PC-9 (cell line): ENCODE measurements around the gene FEZ2. TPM values are rescaled to one million over a fixed set of nuclear protein-coding genes. Genes with fewer than 3 reads are reported as not detected.

Experiments used
- BruUV-seq: library from RNA; stranded (reverse); fragments of 400-500 nt; replicated peaks from 2 replicates; lab custom pipeline; 2021; lab: Mats Ljungman, UMichigan
- CTCF ChIA-PET: fragments of 300-600 bp; sonication (Branson Sonifier 250); formaldehyde crosslinking; loops from one replicate; lab custom pipeline; 2022; ENCODE audit warnings: antibody characterized with exemption; lab: Charles Lee
- POLR2A ChIA-PET: fragments of 300-600 bp; sonication (Branson Sonifier 250); formaldehyde crosslinking; loops from one replicate; lab custom pipeline; 2022; ENCODE audit warnings: antibody characterized with exemption; ENCODE audit not compliant: unreplicated experiment; lab: Charles Lee
- DNase-seq, 2 experiments: peaks; one replicate each; pipeline versions ENCODE4 v3.0.0 to v3.0.0-alpha.2; 2015 to 2022; ENCODE audit warnings: mixed read lengths in 1 of 2
- H2AFZ ChIP-seq: fragments of 200-600 bp; sonication (generic); 2 replicates; pipeline ENCODE4 v1.8.1; 2017; ENCODE audit warnings: antibody characterized with exemption
- H3F3A ChIP-seq: fragments of 200-600 bp; sonication (generic); 2 replicates; pipeline ENCODE4 v1.8.1; 2017; ENCODE audit warnings: antibody characterized with exemption, mild to moderate bottlenecking, low read depth; ENCODE audit not compliant: insufficient read depth
- H3K27ac ChIP-seq: fragments of 200-600 bp; sonication (generic); 2 replicates; pipeline ENCODE4 v1.6.1; 2016; ENCODE audit warnings: mixed run types
- H3K27me3 ChIP-seq: fragments of 200-600 bp; sonication (generic); 2 replicates; pipeline ENCODE4 v1.6.1; 2016; ENCODE audit warnings: low read depth, mixed run types; ENCODE audit not compliant: insufficient read depth
- H3K36me3 ChIP-seq: fragments of 200-600 bp; sonication (generic); 2 replicates; pipeline ENCODE4 v1.6.1; 2016; ENCODE audit warnings: low read depth, mixed run types
- H3K4me1 ChIP-seq: fragments of 200-600 bp; sonication (generic); replicated peaks from 2 replicates; pipeline ENCODE4 v1.6.1; 2016; ENCODE audit warnings: mixed run types; ENCODE audit not compliant: insufficient read depth
- H3K4me2 ChIP-seq: fragments of 200-600 bp; sonication (generic); 2 replicates; pipeline ENCODE4 v1.6.1; 2017; ENCODE audit warnings: mixed run types
- H3K4me3 ChIP-seq: fragments of 200-600 bp; sonication (generic); 2 replicates; pipeline ENCODE4 v1.6.1; 2016; ENCODE audit warnings: mixed run types
- H3K79me2 ChIP-seq: fragments of 200-600 bp; sonication (generic); 2 replicates; pipeline ENCODE4 v1.6.1; 2017; ENCODE audit warnings: low read depth, mixed run types
- H3K9me2 ChIP-seq: fragments of 200-600 bp; sonication (generic); 2 replicates; pipeline ENCODE4 v1.8.1; 2017; ENCODE audit warnings: mild to moderate bottlenecking; ENCODE audit not compliant: insufficient read depth
- H3K9me3 ChIP-seq: fragments of 200-600 bp; sonication (generic); 2 replicates; pipeline ENCODE4 v1.8.1; 2016; ENCODE audit warnings: low read depth; ENCODE audit not compliant: insufficient read depth
- H4K20me1 ChIP-seq: fragments of 200-600 bp; sonication (generic); 2 replicates; pipeline ENCODE4 v1.8.1; 2017; ENCODE audit not compliant: insufficient read depth
- EZH2 ChIP-seq: fragments of 200-600 bp; sonication (generic); IDR thresholded peaks from 2 replicates; pipeline ENCODE4 v1.8.0; 2017; ENCODE audit warnings: antibody characterized with exemption, low read depth
- intact Hi-C: fragments of 100-400 bp; cut with micrococcal nuclease; formaldehyde crosslinking; loops from one replicate; pipeline ENCODE4 v1.10.0; 2022; ENCODE audit not compliant: unreplicated experiment
- total RNA-seq: library from RNA; stranded (reverse); gene quantifications from 2 replicates; pipeline ENCODE4 v1.2.3, GENCODE V29; 2021
- TF ChIP-seq, protein P1 (sequence below): fragments of 200-600 bp; sonication (generic); conservative IDR thresholded peaks from 2 replicates; pipeline ENCODE4 v1.6.1; 2017; ENCODE audit warnings: mixed run types, antibody characterized with exemption, mild to moderate bottlenecking, moderate library complexity

Gene FEZ2
- total RNA-seq, 1 experiment from 2014 or later, result 33.9 TPM

DNA sequence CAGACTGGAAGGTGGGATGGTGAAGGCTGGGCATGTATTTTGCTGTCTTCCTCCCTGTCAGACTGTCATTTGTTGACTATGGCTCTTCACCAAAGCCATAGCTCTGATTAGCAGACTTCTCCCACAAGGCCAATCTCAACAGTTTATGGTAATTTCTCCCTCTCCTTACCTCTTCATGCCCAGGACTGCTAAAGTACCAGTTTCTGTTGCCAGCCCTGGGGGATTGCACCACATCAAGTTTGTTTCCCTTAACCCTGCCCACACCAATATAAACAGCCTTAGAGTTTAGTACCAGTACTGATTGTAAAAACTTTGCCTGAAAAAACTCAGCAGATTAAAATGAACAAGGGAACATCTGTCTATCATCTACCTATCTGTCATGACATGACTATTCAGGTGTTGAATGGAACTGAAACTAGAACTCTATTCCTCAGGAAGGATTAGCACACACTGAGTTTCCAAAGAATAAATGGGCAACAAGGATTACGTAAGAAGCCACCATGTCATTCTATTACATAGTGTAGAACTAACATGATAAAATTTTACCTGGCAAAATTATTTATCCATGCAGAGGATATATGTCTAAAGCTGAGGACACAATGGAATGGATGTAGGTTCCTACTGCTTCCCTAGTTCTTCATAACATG is 13.7 kb downstream of the FEZ2 start:
- CTCF ChIA-PET, result no interaction called here
- H3K36me3 ChIP-seq, result peaks cover 27% of the 10 kb centered on the region
- DNase-seq, result no peak
- peaks cover 12% of the 10 kb centered on the region for H3F3A ChIP-seq
- H2AFZ ChIP-seq, result no peak overlapping the region
- H3K4me1 ChIP-seq, result peaks cover 12% of the 10 kb centered on the region
- intact Hi-C loops, result no loop called here
- TF ChIP-seq EZH2, result no peak
- TF ChIP-seq, protein P1, sequence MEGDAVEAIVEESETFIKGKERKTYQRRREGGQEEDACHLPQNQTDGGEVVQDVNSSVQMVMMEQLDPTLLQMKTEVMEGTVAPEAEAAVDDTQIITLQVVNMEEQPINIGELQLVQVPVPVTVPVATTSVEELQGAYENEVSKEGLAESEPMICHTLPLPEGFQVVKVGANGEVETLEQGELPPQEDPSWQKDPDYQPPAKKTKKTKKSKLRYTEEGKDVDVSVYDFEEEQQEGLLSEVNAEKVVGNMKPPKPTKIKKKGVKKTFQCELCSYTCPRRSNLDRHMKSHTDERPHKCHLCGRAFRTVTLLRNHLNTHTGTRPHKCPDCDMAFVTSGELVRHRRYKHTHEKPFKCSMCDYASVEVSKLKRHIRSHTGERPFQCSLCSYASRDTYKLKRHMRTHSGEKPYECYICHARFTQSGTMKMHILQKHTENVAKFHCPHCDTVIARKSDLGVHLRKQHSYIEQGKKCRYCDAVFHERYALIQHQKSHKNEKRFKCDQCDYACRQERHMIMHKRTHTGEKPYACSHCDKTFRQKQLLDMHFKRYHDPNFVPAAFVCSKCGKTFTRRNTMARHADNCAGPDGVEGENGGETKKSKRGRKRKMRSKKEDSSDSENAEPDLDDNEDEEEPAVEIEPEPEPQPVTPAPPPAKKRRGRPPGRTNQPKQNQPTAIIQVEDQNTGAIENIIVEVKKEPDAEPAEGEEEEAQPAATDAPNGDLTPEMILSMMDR, result no peak
- H3K27ac ChIP-seq, result no peak overlapping the region
- no peaks in the 10 kb centered on the region for H3K27me3 ChIP-seq
- no peaks in the 10 kb centered on the region for H3K9me2 ChIP-seq
- H4K20me1 ChIP-seq, result no peaks in the 10 kb centered on the region
- POLR2A ChIA-PET, result no interaction called here
- no peaks in the 10 kb centered on the region for H3K9me3 ChIP-seq
- H3K4me3 ChIP-seq, result no peak overlapping the region
- H3K79me2 ChIP-seq, result no peaks in the 10 kb centered on the region; the same call in 1 of the 2 replicates
- no TSS peak for BruUV-seq
- no peak overlapping the region for H3K4me2 ChIP-seq

DNA sequence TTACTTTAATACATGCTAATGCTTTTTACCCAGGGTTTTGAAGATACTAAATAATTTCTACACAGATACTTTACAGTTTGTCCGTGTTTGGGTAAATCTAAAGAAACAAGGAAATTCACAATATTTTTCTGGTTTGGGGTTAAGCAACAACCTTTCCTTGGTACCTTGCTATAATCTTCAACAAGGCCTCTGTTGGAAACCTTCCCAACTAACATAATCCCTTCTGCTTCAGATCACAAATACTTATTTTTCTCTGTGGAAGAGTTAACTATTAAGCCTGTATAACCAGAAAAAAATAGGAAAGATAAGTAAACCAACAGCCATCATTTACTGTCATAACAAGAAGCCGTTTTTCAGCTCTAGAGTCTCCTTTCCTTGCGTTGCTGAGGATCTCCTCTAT is 15.0 kb downstream of the FEZ2 start:
- no peaks in the 10 kb centered on the region for H3K9me2 ChIP-seq
- DNase-seq, result no peak
- BruUV-seq, result no TSS peak
- TF ChIP-seq, protein P1, result no peak
- CTCF ChIA-PET, result no interaction called here
- H3K4me1 ChIP-seq, result peaks cover 25% of the 10 kb centered on the region
- H3K4me3 ChIP-seq, result no peak overlapping the region
- no peak overlapping the region for H3K4me2 ChIP-seq
- POLR2A ChIA-PET, result no interaction called here
- no peaks in the 10 kb centered on the region; the same call in 1 of the 2 replicates for H3K79me2 ChIP-seq
- no peaks in the 10 kb centered on the region for H3K9me3 ChIP-seq
- peaks cover 21% of the 10 kb centered on the region for H3F3A ChIP-seq
- H4K20me1 ChIP-seq, result no peaks in the 10 kb centered on the region
- no peak overlapping the region for H2AFZ ChIP-seq
- no peaks in the 10 kb centered on the region for H3K27me3 ChIP-seq
- no peak overlapping the region for H3K27ac ChIP-seq
- H3K36me3 ChIP-seq, result peaks cover 35% of the 10 kb centered on the region
- intact Hi-C loops, result no loop called here

DNA sequence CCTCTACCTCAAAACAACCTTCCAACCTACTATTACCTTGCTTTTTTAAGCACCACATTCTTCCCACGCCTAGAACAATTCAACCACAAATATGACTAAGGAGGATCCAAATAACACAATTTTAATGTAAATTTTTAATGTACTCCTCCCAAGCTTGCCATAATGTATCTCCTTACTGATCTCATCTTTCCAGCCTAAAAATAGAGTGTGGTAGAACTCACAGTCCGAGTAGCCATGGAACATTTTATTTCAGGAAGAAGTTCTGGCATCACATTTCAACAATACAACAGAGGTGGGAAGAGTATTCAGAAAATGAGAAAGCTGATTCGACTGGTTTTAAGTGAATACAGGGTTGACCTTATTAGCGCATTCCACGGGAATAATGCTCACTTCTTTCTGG is 15.4 kb downstream of the FEZ2 start:
- Histone ChIP-seq H3K27me3 (no peaks in the 10 kb centered on the region), H3F3A (peaks cover 21% of the 10 kb centered on the region), H3K79me2 (no peaks in the 10 kb centered on the region; the same call in 1 of the 2 replicates), H2AFZ (no peak overlapping the region), H3K9me3 (no peaks in the 10 kb centered on the region), H3K9me2 (no peaks in the 10 kb centered on the region), H3K36me3 (peaks cover 39% of the 10 kb centered on the region), H4K20me1 (no peaks in the 10 kb centered on the region), H3K4me1 (peaks cover 26% of the 10 kb centered on the region), H3K4me2 (no peak overlapping the region), H3K4me3 (no peak overlapping the region), H3K27ac (no peak overlapping the region)
- intact Hi-C loops, result no loop called here
- BruUV-seq, result no TSS peak
- CTCF ChIA-PET, result no interaction called here
- TF ChIP-seq, protein P1, result no peak
- no peak for TF ChIP-seq EZH2
- POLR2A ChIA-PET, result no interaction called here
- no peak for DNase-seq
